Colonic mucosa (tissue), 4 donors: Measurements from ENCODE around the gene ZFPL1. TPM values are rescaled to one million over a fixed set of nuclear protein-coding genes. Genes with fewer than 3 reads are reported as not detected.

Source experiments
- DNase-seq: peaks from one replicate; pipeline ENCODE4 v3.0.0-alpha.2; 2020
- H3K27ac ChIP-seq: fragments of 200-600 bp; one replicate; pipeline ENCODE4 v1.8.0; 2021
- H3K27me3 ChIP-seq: fragments of 200-600 bp; one replicate; pipeline ENCODE4 v1.8.0; 2021
- H3K36me3 ChIP-seq: fragments of 200-600 bp; one replicate; pipeline ENCODE4 v1.8.0; 2021
- H3K4me1 ChIP-seq: fragments of 200-600 bp; one replicate; pipeline ENCODE4 v1.8.0; 2021; ENCODE audit warnings: mild to moderate bottlenecking
- H3K4me3 ChIP-seq: fragments of 200-600 bp; one replicate; pipeline ENCODE4 v1.8.0; 2021
- H3K9ac ChIP-seq, 2 donors: one replicate each; pipeline ENCODE4 v1.7.0; 2013; ENCODE audit warnings: control low read depth in 2 of 2, low read depth in 2 of 2, low read length in 2 of 2
- H3K9me3 ChIP-seq: fragments of 200-600 bp; one replicate; pipeline ENCODE4 v1.8.0; 2021
- CTCF ChIP-seq: fragments of 200-600 bp; IDR thresholded peaks from one replicate; pipeline ENCODE4 v1.8.0; 2022; ENCODE audit warnings: antibody characterized with exemption, mild to moderate bottlenecking
- intact Hi-C: fragments of 100-400 bp; cut with DNase I; formaldehyde crosslinking; loops from one replicate; pipeline ENCODE4 v1.14.1; 2022
- total RNA-seq, 2 donors: library from RNA; stranded (reverse); fragmentation: NEBNext Ultra II Directional in 1 of 2; extraction: Animal tissue kit (Norgen Biotek cat#: 25700) in 1 of 2; gene quantifications; one replicate each; pipeline ENCODE4 v1.2.1, GENCODE V29; 2021
- donor health status: healthy.
- donor health status: DM: no; HTN: no; CAD: no.
- donor health status: DM: no; HTN: no; CAD: no.

ZFPL1 gene
- total RNA-seq, 2 donors from 2014 or later, result 43.2 to 54.3 TPM

DNA sequence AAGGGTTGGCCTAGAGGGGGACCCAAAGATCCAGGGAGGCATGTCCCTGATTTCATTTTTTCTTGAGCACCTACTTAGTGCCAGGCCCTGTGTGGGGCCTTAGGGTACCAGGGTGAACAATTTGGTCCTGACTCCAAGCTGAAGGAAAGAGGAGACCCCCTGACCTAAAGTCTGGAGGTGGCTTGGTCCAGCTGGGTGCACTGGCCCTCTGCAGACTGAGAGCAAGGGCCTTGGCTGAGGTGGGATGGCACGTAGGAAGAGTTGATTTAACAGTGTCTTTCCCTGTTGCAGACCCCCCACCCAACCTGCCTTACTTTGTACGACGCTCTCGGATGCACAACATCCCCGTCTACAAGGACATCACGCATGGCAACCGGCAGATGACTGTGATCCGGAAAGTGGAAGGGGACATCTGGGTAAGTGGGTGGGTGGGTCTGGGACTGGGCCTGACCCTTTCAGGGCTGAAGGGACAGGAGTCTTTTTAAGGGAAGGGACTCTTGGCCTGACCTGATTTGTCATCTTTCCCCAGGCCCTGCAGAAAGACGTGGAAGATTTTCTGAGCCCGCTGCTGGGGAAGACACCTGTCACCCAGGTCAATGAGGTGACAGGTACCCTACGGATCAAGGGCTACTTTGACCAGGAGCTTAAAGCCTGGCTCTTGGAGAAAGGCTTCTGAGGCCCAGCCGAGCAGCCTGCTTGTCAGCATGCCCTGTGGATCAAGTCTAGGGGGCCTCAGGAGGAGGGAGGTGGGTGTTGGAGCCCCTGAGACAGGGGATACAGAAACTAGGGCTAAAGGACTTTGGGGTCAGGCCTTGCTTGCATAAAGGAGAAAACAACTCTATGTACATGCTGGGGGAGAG is 41.4 kb downstream of the ZFPL1 start:
- Histone ChIP-seq H3K4me1 (peaks cover 7% of the 10 kb centered on the region), H3K36me3 (peaks cover 48% of the 10 kb centered on the region), H3K27ac (no peak overlapping the region), H3K4me3 (no peak overlapping the region), H3K9ac (no peak overlapping the region), H3K27me3 (no peaks in the 10 kb centered on the region), H3K9me3 (no peaks in the 10 kb centered on the region)
- intact Hi-C loops, result no loop called here
- no peak for TF ChIP-seq CTCF
- DNase-seq, result no peak

DNA sequence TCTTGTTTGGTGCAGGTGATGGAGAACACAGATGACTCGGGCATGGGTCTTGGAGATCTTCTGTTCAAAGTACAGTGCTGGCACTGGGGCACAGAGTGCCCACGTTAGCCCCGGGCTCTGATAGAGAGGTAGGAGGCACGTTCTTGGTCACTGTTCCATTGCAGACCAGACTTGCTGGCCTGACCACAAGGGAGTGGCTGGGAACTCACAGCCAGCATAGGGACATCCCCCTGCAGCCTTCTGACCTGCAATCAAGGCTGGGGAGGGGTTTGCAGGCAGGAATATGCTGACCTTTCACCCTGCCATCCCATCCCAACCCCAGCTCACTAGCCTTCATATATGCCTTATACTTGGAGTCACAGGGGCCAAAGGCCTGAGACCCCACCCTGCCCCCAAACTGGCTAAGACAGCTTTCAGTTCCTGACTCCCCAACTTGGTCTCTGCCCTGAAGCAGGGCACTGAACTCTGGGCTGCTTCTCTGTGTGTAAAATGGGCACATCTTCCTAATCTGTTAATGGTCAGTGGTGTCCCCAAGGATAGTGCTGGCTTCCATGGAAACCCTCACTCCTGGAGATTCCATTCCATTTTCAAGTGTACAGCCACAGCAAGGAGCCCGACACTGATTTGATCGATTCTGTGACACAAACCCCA is 42.7 kb downstream of the ZFPL1 start:
- intact Hi-C loops, result no loop called here
- no peak overlapping the region for H3K4me3 ChIP-seq
- no peak for DNase-seq
- no peaks in the 10 kb centered on the region for H3K9me3 ChIP-seq
- TF ChIP-seq CTCF, result no peak
- H3K4me1 ChIP-seq, result peaks cover 7% of the 10 kb centered on the region
- H3K36me3 ChIP-seq, result peaks cover 56% of the 10 kb centered on the region
- no peaks in the 10 kb centered on the region for H3K27me3 ChIP-seq
- H3K9ac ChIP-seq, result no peak overlapping the region
- no peak overlapping the region for H3K27ac ChIP-seq

GRCh38 chr11:65127473-65128181 is 43.6 kb downstream of the ZFPL1 start:
- Histone ChIP-seq H3K27me3 (no peaks in the 10 kb centered on the region), H3K9me3 (no peaks in the 10 kb centered on the region), H3K27ac (no peak overlapping the region), H3K36me3 (peaks cover 56% of the 10 kb centered on the region), H3K9ac (no peak overlapping the region), H3K4me1 (peaks cover 12% of the 10 kb centered on the region), H3K4me3 (no peak overlapping the region)
- intact Hi-C loops, result no loop called here
- no peak for TF ChIP-seq CTCF
- no peak for DNase-seq

GRCh38 chr11:65128182-65129145 is 44.4 kb downstream of the ZFPL1 start:
- no peak for TF ChIP-seq CTCF
- no peak for DNase-seq
- H3K9me3 ChIP-seq, result no peaks in the 10 kb centered on the region
- H3K27ac ChIP-seq, result no peak overlapping the region
- H3K4me1 ChIP-seq, result peaks cover 14% of the 10 kb centered on the region
- peaks cover 56% of the 10 kb centered on the region for H3K36me3 ChIP-seq
- intact Hi-C loops, result no loop called here
- no peak overlapping the region for H3K4me3 ChIP-seq
- H3K9ac ChIP-seq, result no peak overlapping the region
- H3K27me3 ChIP-seq, result no peaks in the 10 kb centered on the region
